Peyer's patch (tissue), 4 donors: ENCODE results near the gene TMEM121B. TPM values are rescaled to one million over a fixed set of nuclear protein-coding genes. Genes with fewer than 3 reads are reported as not detected.

ENCODE experiments used
- DNase-seq, 3 donors: peaks; one replicate each; pipeline ENCODE4 v3.0.0-alpha.2; 2017 to 2019
- H3K27ac ChIP-seq, 4 donors: fragments of 200-600 bp; sonication (generic); one replicate each; pipeline ENCODE4 v1.5.1; 2016 to 2019
- H3K27me3 ChIP-seq, 2 donors: fragments of 200-600 bp; sonication (generic); one replicate each; pipeline ENCODE4 v1.5.1; 2019
- H3K36me3 ChIP-seq, 3 donors: fragments of 200-600 bp; sonication (generic); one replicate each; pipeline ENCODE4 v1.5.1; 2016 to 2019
- H3K4me1 ChIP-seq, 4 donors: fragments of 200-600 bp; sonication (generic); one replicate each; pipeline ENCODE4 v1.5.1; 2016 to 2019
- H3K4me3 ChIP-seq, 4 donors: fragments of 200-600 bp; sonication (generic); 1 replicate in 3 of 4; 2 replicates in 1 of 4; pipeline ENCODE4 v1.5.1; 2016 to 2019; ENCODE audit warnings: mild to moderate bottlenecking in 1 of 4
- H3K9me3 ChIP-seq, 4 donors: fragments of 200-600 bp; sonication (generic); one replicate each; pipeline ENCODE4 v1.5.1; 2016 to 2019; ENCODE audit warnings: mild to moderate bottlenecking in 1 of 4
- POLR2A ChIP-seq, 2 donors: fragments of 450-650 bp; IDR thresholded peaks; one replicate each; pipeline ENCODE4 v1.5.1; 2017; ENCODE audit warnings: antibody characterized with exemption in 2 of 2, mild to moderate bottlenecking in 2 of 2, moderate library complexity in 2 of 2
- total RNA-seq, 4 donors: library from RNA; depleted of rRNA; stranded (reverse); fragments of >200 nt; gene quantifications; one replicate each; pipeline ENCODE4 v1.1.0, GENCODE V29; 2016
- TF ChIP-seq, protein P1 (sequence below), 6 experiments: fragments of 450-650 bp in 4 of 6; fragments of 200-600 bp in 2 of 6; sonication (generic) in 1 of 6; IDR thresholded peaks; one replicate each; pipeline ENCODE4 v1.5.1; 2017 to 2019; ENCODE audit warnings: antibody characterized with exemption in 6 of 6, mild to moderate bottlenecking in 3 of 6, moderate library complexity in 1 of 6

Gene TMEM121B
- total RNA-seq, 4 donors from 2014 or later: 0.18 to 0.76 (median 0.40) TPM; not detected in 1

DNA sequence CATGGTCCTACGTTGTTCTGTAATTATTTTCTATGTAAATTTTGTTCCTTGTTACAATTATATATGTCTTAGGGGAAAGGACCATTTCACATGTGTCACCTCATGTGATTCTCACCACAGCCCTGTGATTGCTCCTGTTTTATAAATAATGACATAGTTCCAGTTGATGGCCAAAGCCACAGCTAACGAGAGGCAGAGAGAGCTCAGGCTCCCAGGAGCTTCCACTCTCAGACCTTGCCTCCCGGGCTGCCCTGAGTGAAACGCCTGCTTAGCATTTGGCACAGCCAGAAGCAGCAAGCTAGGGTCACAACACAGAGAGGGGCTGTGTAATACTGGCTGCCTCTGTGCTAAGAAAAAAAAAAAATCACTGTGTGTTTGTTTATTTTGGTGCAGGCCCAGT is 5.9 kb downstream of the TMEM121B start:
- Histone ChIP-seq H3K36me3 (no peaks in the 10 kb centered on the region), H3K27ac (no peak overlapping the region), H3K9me3 (no peaks in the 10 kb centered on the region), H3K4me3 (no peak overlapping the region), H3K4me1 (peaks cover 0 to 19% (median 7%) of the 10 kb centered on the region in 4 donors), H3K27me3 (peaks cover 0 to 7% of the 10 kb centered on the region in 2 donors)
- DNase-seq: peak in 1 of 3 donors; percentile 25
- TF ChIP-seq, protein P1, sequence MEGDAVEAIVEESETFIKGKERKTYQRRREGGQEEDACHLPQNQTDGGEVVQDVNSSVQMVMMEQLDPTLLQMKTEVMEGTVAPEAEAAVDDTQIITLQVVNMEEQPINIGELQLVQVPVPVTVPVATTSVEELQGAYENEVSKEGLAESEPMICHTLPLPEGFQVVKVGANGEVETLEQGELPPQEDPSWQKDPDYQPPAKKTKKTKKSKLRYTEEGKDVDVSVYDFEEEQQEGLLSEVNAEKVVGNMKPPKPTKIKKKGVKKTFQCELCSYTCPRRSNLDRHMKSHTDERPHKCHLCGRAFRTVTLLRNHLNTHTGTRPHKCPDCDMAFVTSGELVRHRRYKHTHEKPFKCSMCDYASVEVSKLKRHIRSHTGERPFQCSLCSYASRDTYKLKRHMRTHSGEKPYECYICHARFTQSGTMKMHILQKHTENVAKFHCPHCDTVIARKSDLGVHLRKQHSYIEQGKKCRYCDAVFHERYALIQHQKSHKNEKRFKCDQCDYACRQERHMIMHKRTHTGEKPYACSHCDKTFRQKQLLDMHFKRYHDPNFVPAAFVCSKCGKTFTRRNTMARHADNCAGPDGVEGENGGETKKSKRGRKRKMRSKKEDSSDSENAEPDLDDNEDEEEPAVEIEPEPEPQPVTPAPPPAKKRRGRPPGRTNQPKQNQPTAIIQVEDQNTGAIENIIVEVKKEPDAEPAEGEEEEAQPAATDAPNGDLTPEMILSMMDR (IDR thresholded peaks at IDR 0.05): no peak
- no peak for TF ChIP-seq POLR2A (IDR thresholded peaks at IDR 0.05)

DNA sequence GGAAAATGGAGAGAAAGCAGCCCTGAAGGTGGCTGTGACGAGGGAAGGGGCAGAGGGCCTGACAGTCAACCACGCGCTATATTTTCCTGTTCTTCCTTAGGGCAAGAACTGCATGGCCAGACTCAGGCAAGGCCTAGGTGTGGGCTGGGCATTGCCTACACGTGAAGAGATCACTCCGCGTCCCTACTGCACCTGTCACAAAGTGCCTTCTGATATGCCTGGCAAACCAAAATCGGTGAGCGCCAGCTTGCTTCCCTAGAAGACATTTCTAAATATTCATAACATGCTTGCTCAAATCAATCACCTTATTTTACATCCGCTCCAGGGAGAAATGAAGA is 6.3 kb downstream of the TMEM121B start:
- TF ChIP-seq, protein P1 (IDR thresholded peaks at IDR 0.05): no peak
- no peak for TF ChIP-seq POLR2A (IDR thresholded peaks at IDR 0.05)
- DNase-seq: no peak
- Histone ChIP-seq H3K27ac (no peak overlapping the region), H3K36me3 (peaks cover 0 to 3% (median 0%) of the 10 kb centered on the region in 3 donors), H3K4me3 (no peak overlapping the region), H3K27me3 (peaks cover 0 to 7% of the 10 kb centered on the region in 2 donors), H3K9me3 (no peaks in the 10 kb centered on the region), H3K4me1 (peaks cover 0 to 19% (median 7%) of the 10 kb centered on the region in 4 donors)

DNA sequence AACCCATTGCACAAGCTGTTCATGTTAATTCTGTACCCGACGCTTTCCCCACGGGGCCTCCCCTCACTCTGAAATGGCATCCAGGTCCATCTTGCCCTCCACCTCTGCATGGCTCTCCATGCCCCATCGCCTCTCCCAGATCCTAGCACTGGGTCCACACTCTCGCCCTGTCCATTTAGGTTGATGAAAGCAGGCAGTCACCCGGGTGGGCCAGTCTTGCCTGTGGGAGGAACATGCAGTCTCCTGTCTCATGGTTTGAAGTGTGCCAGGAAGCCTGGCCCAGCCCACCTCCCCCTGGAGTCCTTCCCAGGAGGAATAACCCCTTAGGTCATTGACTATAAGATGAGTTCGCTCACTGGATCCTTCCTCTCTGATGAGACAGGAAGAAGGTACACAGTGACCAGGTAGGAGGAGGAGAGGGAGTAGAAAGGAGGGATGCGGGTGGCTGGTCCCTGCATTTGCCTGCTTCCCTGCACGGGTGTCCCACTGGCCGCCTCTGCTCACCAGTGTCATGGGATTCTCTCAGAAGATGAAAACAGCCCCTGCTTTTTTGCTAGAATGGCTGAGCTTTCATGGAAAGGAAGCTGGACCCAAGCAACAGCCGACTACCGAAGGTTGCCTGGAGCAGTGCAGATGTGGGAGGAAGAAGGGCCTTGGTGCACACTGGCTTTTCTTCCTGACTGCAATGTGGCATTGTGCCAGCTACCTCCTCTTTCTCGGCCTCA is 6.8 kb downstream of the TMEM121B start:
- H3K4me1 ChIP-seq: peaks cover 0 to 16% (median 7%) of the 10 kb centered on the region in 4 donors
- peaks cover 0 to 8% (median 0%) of the 10 kb centered on the region in 3 donors for H3K36me3 ChIP-seq
- no peak overlapping the region for H3K27ac ChIP-seq
- H3K4me3 ChIP-seq: no peak overlapping the region
- peak in 1 of 3 donors; percentile 34 for DNase-seq
- no peaks in the 10 kb centered on the region for H3K9me3 ChIP-seq
- TF ChIP-seq POLR2A (IDR thresholded peaks at IDR 0.05): no peak
- TF ChIP-seq, protein P1 (IDR thresholded peaks at IDR 0.05): no peak
- H3K27me3 ChIP-seq: peaks cover 0 to 2% of the 10 kb centered on the region in 2 donors

DNA sequence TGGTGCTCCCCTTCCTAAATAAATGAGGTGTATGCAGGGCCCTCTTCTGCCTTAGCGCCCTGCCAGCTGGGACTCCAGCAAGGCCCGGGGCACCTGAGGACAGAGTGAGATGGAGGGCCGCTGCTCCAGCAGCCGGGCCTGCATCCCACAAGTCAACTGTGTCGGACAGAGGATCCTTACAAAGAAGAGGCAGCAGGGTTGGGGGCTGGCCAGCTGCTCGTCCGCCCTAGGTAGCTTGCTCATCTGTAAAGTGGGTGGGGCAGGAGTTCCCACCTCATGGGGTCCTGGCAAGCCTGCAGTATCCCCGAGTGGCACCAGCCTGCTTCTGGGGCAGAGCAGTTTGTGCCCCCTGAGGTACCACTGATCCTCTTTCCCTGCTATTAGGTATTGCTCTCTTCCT is 7.6 kb downstream of the TMEM121B start:
- TF ChIP-seq POLR2A (IDR thresholded peaks at IDR 0.05): no peak
- TF ChIP-seq, protein P1 (IDR thresholded peaks at IDR 0.05): no peak
- peak in 1 of 3 donors; percentile 34 for DNase-seq
- Histone ChIP-seq H3K36me3 (peaks cover 0 to 16% (median 0%) of the 10 kb centered on the region in 3 donors), H3K4me1 (peaks cover 0 to 13% (median 6%) of the 10 kb centered on the region in 4 donors), H3K9me3 (no peaks in the 10 kb centered on the region), H3K27me3 (no peaks in the 10 kb centered on the region), H3K27ac (no peak overlapping the region), H3K4me3 (no peak overlapping the region)

DNA sequence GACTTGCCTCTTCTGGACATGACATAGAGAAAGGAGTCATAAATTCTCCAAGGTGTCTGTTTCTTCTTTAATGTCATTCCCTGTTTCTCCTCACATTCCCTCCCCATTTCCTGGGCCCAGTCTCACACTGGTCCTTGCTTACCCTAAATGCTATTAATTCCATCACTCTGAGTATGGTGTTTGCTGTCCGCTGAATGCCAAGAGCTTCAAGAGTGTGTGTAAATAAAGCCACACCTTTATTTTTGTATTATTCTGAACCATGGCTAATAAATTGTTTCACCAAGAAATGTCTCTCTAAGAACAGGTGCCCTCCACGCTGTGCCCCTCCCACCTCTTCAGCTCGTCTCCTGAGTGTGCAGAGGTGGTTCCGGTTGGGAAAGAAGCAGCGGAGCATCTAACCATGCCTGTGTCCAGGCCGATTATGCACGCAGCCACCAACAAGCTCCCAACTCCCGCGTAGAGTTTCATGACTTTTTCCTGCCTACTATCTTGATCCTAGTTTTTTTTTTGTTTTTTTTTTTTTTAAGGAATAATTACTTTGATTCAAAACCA is 8.6 kb downstream of the TMEM121B start:
- DNase-seq: peak in 1 of 3 donors; percentile 15

More for the DNA sequence above, 8.6 kb downstream of the TMEM121B start:
- TF ChIP-seq POLR2A (IDR thresholded peaks at IDR 0.05): no peak
- TF ChIP-seq, protein P1 (IDR thresholded peaks at IDR 0.05): no peak
- Histone ChIP-seq H3K4me3 (no peak overlapping the region), H3K4me1 (peaks cover 0 to 5% (median 2%) of the 10 kb centered on the region in 4 donors), H3K36me3 (peaks cover 0 to 26% (median 0%) of the 10 kb centered on the region in 3 donors), H3K9me3 (no peaks in the 10 kb centered on the region), H3K27ac (no peak overlapping the region), H3K27me3 (no peaks in the 10 kb centered on the region)
